ENCODE measurements around the gene RNF144B.
A peak's percentile ranks its signal among the peaks of the same experiment; 100 is the strongest.
"Not testable (repeated sequence)": the region's sequence is repeated elsewhere in the genome, so short reads cannot be mapped to it uniquely, and the experiment has no call there.

RNF144B gene

DNA sequence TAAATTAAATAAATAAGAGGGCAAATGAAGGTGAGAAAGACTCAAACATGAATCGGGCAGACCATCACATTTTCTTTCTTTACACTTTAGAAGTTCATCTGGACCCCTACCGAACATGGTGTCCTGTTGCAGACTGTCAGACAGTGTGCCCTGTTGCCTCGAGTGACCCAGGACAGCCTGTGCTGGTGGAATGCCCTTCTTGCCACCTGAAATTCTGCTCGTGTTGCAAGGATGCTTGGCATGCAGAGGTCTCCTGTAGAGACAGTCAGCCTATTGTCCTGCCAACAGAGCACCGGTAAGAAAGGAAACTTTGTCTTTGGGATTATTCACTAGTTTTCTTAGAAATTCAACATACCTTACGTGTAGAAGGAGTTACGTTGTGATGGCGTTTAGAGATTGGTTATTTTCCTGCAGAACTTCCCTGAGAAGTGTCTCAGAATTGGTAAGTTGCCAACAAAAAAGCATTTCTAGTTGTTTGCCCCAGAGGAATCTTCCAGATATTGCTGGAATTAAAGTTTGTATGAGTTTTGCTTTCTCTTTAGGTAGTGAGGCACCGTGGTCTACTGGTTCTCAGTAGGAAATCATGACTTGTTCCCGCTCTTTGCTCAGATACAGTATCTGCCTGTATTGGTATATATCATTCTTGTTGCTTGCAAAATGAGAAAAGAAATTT is 70.1 kb downstream of the RNF144B start:
- no peak overlapping the region for H3K18ac ChIP-seq (ENCODE audit: low read depth in 1 of 2, low read length in 2 of 2)
- H3K9ac ChIP-seq (ENCODE audit: low read length): no peak overlapping the region
- H2AFZ ChIP-seq (ENCODE audit: low read depth, low read length): no peak overlapping the region
- no peak overlapping the region for H2BK120ac ChIP-seq (ENCODE audit: low read depth, low read length)
- no peak overlapping the region for H3K4me2 ChIP-seq (ENCODE audit: low read length, poor library complexity, severe bottlenecking)
- no peak overlapping the region for H3K23ac ChIP-seq (ENCODE audit: low read length in 2 of 2)
- peak overlapping the region; percentile 1 for H3K27ac ChIP-seq (ENCODE audit: low read length, poor library complexity, severe bottlenecking)
- no peak overlapping the region for H4K8ac ChIP-seq (ENCODE audit: low read length)
- H2BK12ac ChIP-seq (ENCODE audit: low read length in 2 of 2): no peak overlapping the region
- H3K9me3 ChIP-seq (ENCODE audit: control insufficient read depth, low read length): no peaks in the 10 kb centered on the region
- 72% methylated on average over 8 of the region's 10 CpGs for WGBS
- DNase-seq: no peak
- H2BK15ac ChIP-seq (ENCODE audit: low read depth, poor library complexity, severe bottlenecking): no peak overlapping the region
- peaks cover 6% of the 10 kb centered on the region in 2 experiments for H3K36me3 ChIP-seq (ENCODE audit: control insufficient read depth in 1 of 2, insufficient read depth in 2 of 2, low read depth in 1 of 2, low read length in 2 of 2)
- H4K91ac ChIP-seq (ENCODE audit: low read length): no peak overlapping the region
- peaks cover 2% of the 10 kb centered on the region for H3K4me1 ChIP-seq (ENCODE audit: control insufficient read depth, insufficient read depth, low read depth, low read length)
- H2BK5ac ChIP-seq (ENCODE audit: low read depth, low read length, poor library complexity, severe bottlenecking): no peak overlapping the region
- no peak overlapping the region for H3K14ac ChIP-seq (ENCODE audit: low read length in 2 of 2)
- H3K4me3 ChIP-seq (ENCODE audit: insufficient read depth in 1 of 2, low read depth in 1 of 2, low read length in 2 of 2): no peak overlapping the region
- peaks cover 4% of the 10 kb centered on the region for H3K79me1 ChIP-seq (replicated peaks; ENCODE audit: low read length, poor library complexity, severe bottlenecking)
- H2AK5ac ChIP-seq (ENCODE audit: low read length, severe bottlenecking): no peak overlapping the region
- no peaks in the 10 kb centered on the region for H3K27me3 ChIP-seq (ENCODE audit: control insufficient read depth in 1 of 2, insufficient read depth in 1 of 2, low read length in 2 of 2)
- H3K4ac ChIP-seq (ENCODE audit: low read depth in 1 of 2, low read length in 2 of 2): no peak overlapping the region

DNA sequence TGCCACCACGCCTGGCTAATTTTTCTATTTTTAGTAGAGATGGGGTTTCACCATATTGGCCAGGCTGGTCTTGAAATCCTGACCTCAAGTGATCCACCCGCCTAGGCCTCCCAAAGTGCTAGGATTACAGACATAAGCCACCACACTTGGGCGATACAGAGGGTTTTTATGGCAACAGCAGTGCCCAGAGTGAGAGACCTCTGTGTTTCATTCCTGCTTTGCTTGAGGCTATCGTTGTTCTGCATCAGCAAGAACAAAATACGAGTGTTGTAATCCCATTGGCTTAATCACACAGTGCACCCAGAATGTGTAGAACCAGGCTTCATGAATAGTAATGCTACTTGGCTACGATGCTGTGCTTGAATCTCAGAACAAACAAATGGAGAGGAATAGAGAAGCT is 70.9 kb downstream of the RNF144B start:
- not testable (repeated sequence) for H3K4me2 ChIP-seq (ENCODE audit: low read length, poor library complexity, severe bottlenecking); H3K4ac ChIP-seq (ENCODE audit: low read depth in 1 of 2, low read length in 2 of 2); H2AFZ ChIP-seq (ENCODE audit: low read depth, low read length); H3K27ac ChIP-seq (ENCODE audit: low read length, poor library complexity, severe bottlenecking); H4K91ac ChIP-seq (ENCODE audit: low read length); H3K14ac ChIP-seq (ENCODE audit: low read length in 2 of 2); DNase-seq; H3K4me1 ChIP-seq (ENCODE audit: control insufficient read depth, insufficient read depth, low read depth, low read length); H2BK15ac ChIP-seq (ENCODE audit: low read depth, poor library complexity, severe bottlenecking); H3K27me3 ChIP-seq (ENCODE audit: control insufficient read depth in 1 of 2, insufficient read depth in 1 of 2, low read length in 2 of 2); H4K8ac ChIP-seq (ENCODE audit: low read length); H3K9me3 ChIP-seq (ENCODE audit: control insufficient read depth, low read length); H2BK5ac ChIP-seq (ENCODE audit: low read depth, low read length, poor library complexity, severe bottlenecking); H2BK12ac ChIP-seq (ENCODE audit: low read length in 2 of 2); H3K79me1 ChIP-seq (replicated peaks; ENCODE audit: low read length, poor library complexity, severe bottlenecking); H2BK120ac ChIP-seq (ENCODE audit: low read depth, low read length); H3K23ac ChIP-seq (ENCODE audit: low read length in 2 of 2); H3K36me3 ChIP-seq (ENCODE audit: control insufficient read depth in 1 of 2, insufficient read depth in 2 of 2, low read depth in 1 of 2, low read length in 2 of 2); H3K4me3 ChIP-seq (ENCODE audit: insufficient read depth in 1 of 2, low read depth in 1 of 2, low read length in 2 of 2); H2AK5ac ChIP-seq (ENCODE audit: low read length, severe bottlenecking); H3K9ac ChIP-seq (ENCODE audit: low read length); H3K18ac ChIP-seq (ENCODE audit: low read depth in 1 of 2, low read length in 2 of 2)
- WGBS: 85% methylated on average over 6 of the region's 6 CpGs

DNA sequence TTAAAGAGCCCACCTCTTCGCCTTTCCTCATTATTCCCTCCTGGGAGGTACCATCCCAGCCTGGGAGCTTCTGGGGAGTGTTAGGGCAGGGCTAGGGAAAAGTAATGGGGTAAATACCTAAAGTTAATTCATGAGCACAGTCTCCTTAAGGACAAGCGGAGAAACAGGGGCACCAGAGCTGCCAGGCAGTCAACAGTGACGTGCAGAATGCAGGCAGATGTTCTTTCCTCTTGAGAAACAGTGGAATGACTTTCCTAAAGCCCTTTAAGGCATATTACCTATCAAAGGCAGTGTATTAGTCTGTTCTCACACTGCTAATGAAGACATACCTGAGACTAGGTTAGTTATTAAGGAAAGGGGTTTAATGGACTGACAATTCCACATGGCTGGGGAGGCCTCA is 76.3 kb downstream of the RNF144B start:
- DNase-seq: no peak
- no peaks in the 10 kb centered on the region for H3K9me3 ChIP-seq (ENCODE audit: control insufficient read depth, low read length)
- peaks cover 4% of the 10 kb centered on the region for H3K79me1 ChIP-seq (replicated peaks; ENCODE audit: low read length, poor library complexity, severe bottlenecking)
- H2AFZ ChIP-seq (ENCODE audit: low read depth, low read length): no peak overlapping the region
- H3K18ac ChIP-seq (ENCODE audit: low read depth in 1 of 2, low read length in 2 of 2): no peak overlapping the region
- WGBS: 78% methylated on average over 2 of the region's 3 CpGs
- no peak overlapping the region for H3K27ac ChIP-seq (ENCODE audit: low read length, poor library complexity, severe bottlenecking)
- H3K27me3 ChIP-seq (ENCODE audit: control insufficient read depth in 1 of 2, insufficient read depth in 1 of 2, low read length in 2 of 2): no peaks in the 10 kb centered on the region
- H2BK12ac ChIP-seq (ENCODE audit: low read length in 2 of 2): no peak overlapping the region
- no peak overlapping the region for H3K9ac ChIP-seq (ENCODE audit: low read length)
- H3K23ac ChIP-seq (ENCODE audit: low read length in 2 of 2): no peak overlapping the region
- no peak overlapping the region for H3K4me2 ChIP-seq (ENCODE audit: low read length, poor library complexity, severe bottlenecking)
- H3K4ac ChIP-seq (ENCODE audit: low read depth in 1 of 2, low read length in 2 of 2): no peak overlapping the region
- no peak overlapping the region for H3K14ac ChIP-seq (ENCODE audit: low read length in 2 of 2)
- H2AK5ac ChIP-seq (ENCODE audit: low read length, severe bottlenecking): no peak overlapping the region
- H2BK120ac ChIP-seq (ENCODE audit: low read depth, low read length): no peak overlapping the region
- no peak overlapping the region for H3K4me3 ChIP-seq (ENCODE audit: insufficient read depth in 1 of 2, low read depth in 1 of 2, low read length in 2 of 2)
- H4K8ac ChIP-seq (ENCODE audit: low read length): no peak overlapping the region
- peaks cover 17 to 18% of the 10 kb centered on the region in 2 experiments for H3K36me3 ChIP-seq (ENCODE audit: control insufficient read depth in 1 of 2, insufficient read depth in 2 of 2, low read depth in 1 of 2, low read length in 2 of 2)
- H2BK5ac ChIP-seq (ENCODE audit: low read depth, low read length, poor library complexity, severe bottlenecking): no peak overlapping the region
- H3K4me1 ChIP-seq (ENCODE audit: control insufficient read depth, insufficient read depth, low read depth, low read length): no peaks in the 10 kb centered on the region
- H2BK15ac ChIP-seq (ENCODE audit: low read depth, poor library complexity, severe bottlenecking): no peak overlapping the region
- no peak overlapping the region for H4K91ac ChIP-seq (ENCODE audit: low read length)

DNA sequence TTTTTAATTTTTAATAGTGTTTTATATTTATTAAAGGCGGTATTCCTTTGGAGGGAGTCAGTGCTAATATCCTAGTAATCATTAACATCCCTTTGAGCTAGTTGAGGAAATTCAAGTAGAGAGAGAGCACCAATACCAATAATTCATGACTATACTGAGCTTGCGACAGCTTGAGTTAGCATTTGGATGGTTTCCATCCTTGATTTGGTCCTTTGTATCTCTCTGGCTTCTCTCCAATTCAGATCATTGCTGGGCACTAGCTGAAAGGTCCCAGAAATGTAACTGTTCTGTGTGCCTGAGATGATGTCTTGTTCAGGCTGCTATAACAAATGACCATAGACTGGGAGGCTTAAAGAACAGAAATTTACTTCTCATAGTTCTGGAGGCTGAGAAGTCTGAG is 77.0 kb downstream of the RNF144B start:
- no peak overlapping the region for H3K18ac ChIP-seq (ENCODE audit: low read depth in 1 of 2, low read length in 2 of 2)
- no peaks in the 10 kb centered on the region for H3K27me3 ChIP-seq (ENCODE audit: control insufficient read depth in 1 of 2, insufficient read depth in 1 of 2, low read length in 2 of 2)
- no peak overlapping the region for H3K27ac ChIP-seq (ENCODE audit: low read length, poor library complexity, severe bottlenecking)
- H3K9ac ChIP-seq (ENCODE audit: low read length): no peak overlapping the region
- H3K4ac ChIP-seq (ENCODE audit: low read depth in 1 of 2, low read length in 2 of 2): no peak overlapping the region
- H3K4me2 ChIP-seq (ENCODE audit: low read length, poor library complexity, severe bottlenecking): no peak overlapping the region
- no peak overlapping the region for H2BK12ac ChIP-seq (ENCODE audit: low read length in 2 of 2)
- no peak overlapping the region for H3K14ac ChIP-seq (ENCODE audit: low read length in 2 of 2)
- H2AK5ac ChIP-seq (ENCODE audit: low read length, severe bottlenecking): no peak overlapping the region
- no peak overlapping the region for H4K8ac ChIP-seq (ENCODE audit: low read length)
- no peak for DNase-seq
- H3K9me3 ChIP-seq (ENCODE audit: control insufficient read depth, low read length): no peaks in the 10 kb centered on the region
- H3K23ac ChIP-seq (ENCODE audit: low read length in 2 of 2): no peak overlapping the region
- no peaks in the 10 kb centered on the region for H3K4me1 ChIP-seq (ENCODE audit: control insufficient read depth, insufficient read depth, low read depth, low read length)
- H2BK120ac ChIP-seq (ENCODE audit: low read depth, low read length): no peak overlapping the region
- H2AFZ ChIP-seq (ENCODE audit: low read depth, low read length): no peak overlapping the region
- 100% methylated on average over 1 of the region's 2 CpGs for WGBS
- H2BK5ac ChIP-seq (ENCODE audit: low read depth, low read length, poor library complexity, severe bottlenecking): no peak overlapping the region
- peaks cover 17 to 18% of the 10 kb centered on the region in 2 experiments for H3K36me3 ChIP-seq (ENCODE audit: control insufficient read depth in 1 of 2, insufficient read depth in 2 of 2, low read depth in 1 of 2, low read length in 2 of 2)
- H3K4me3 ChIP-seq (ENCODE audit: insufficient read depth in 1 of 2, low read depth in 1 of 2, low read length in 2 of 2): no peak overlapping the region
- peaks cover 4% of the 10 kb centered on the region for H3K79me1 ChIP-seq (replicated peaks; ENCODE audit: low read length, poor library complexity, severe bottlenecking)
- H4K91ac ChIP-seq (ENCODE audit: low read length): no peak overlapping the region
- no peak overlapping the region for H2BK15ac ChIP-seq (ENCODE audit: low read depth, poor library complexity, severe bottlenecking)

Data from mesenchymal stem cell (in vitro differentiated cells and primary cell).